ENCODE measurements around the gene PTPRK.

Gene PTPRK

GRCh38 chr6:128282961-128283360 lies 237.4 kb downstream of the PTPRK start:
- DNase-seq (ENCODE audit: low spot score), result no peak

GRCh38 chr6:128280960-128281359 lies 239.4 kb downstream of the PTPRK start:
- DNase-seq (ENCODE audit: low spot score), result no peak

GRCh38 chr6:128280066-128280465 lies 240.3 kb downstream of the PTPRK start:
- no peak for DNase-seq (ENCODE audit: low spot score)

GRCh38 chr6:128278836-128279235 lies 241.6 kb downstream of the PTPRK start:
- no peak for DNase-seq (ENCODE audit: low spot score)

GRCh38 chr6:128277379-128277778 lies 243.0 kb downstream of the PTPRK start:
- DNase-seq (ENCODE audit: low spot score), result no peak

GRCh38 chr6:128276311-128276710 lies 244.1 kb downstream of the PTPRK start:
- DNase-seq (ENCODE audit: low spot score), result no peak

GRCh38 chr6:128275681-128276080 lies 244.7 kb downstream of the PTPRK start:
- no peak for DNase-seq (ENCODE audit: low spot score)

- DNase-seq (ENCODE audit: low spot score), result no peak
These were observed 245.4 kb downstream of the PTPRK start for GRCh38 chr6:128275030-128275429.

- DNase-seq (ENCODE audit: low spot score), result no peak
These were observed 248.9 kb downstream of the PTPRK start for GRCh38 chr6:128271527-128271926.

GRCh38 chr6:128271011-128271410 lies 249.4 kb downstream of the PTPRK start:
- DNase-seq (ENCODE audit: low spot score), result no peak

GRCh38 chr6:128266946-128267345 lies 253.5 kb downstream of the PTPRK start:
- DNase-seq (ENCODE audit: low spot score), result no peak

GRCh38 chr6:128265706-128266105 lies 254.7 kb downstream of the PTPRK start:
- DNase-seq (ENCODE audit: low spot score), result no peak

GRCh38 chr6:128259730-128260685 lies 260.4 kb downstream of the PTPRK start:
- no peak for DNase-seq (ENCODE audit: low spot score)

- DNase-seq (ENCODE audit: low spot score), result no peak
These were observed 261.2 kb downstream of the PTPRK start for GRCh38 chr6:128259029-128259724.

- no peak for DNase-seq (ENCODE audit: low spot score)
These were observed 264.3 kb downstream of the PTPRK start for GRCh38 chr6:128256095-128256494.

- no peak for DNase-seq (ENCODE audit: low spot score)
These were observed 267.8 kb downstream of the PTPRK start for GRCh38 chr6:128252341-128253176.

GRCh38 chr6:128251445-128252340 lies 268.7 kb downstream of the PTPRK start:
- DNase-seq (ENCODE audit: low spot score), result no peak

- no peak for DNase-seq (ENCODE audit: low spot score)
These were observed 269.9 kb downstream of the PTPRK start for GRCh38 chr6:128250370-128251070.

- no peak for DNase-seq (ENCODE audit: low spot score)
These were observed 271.0 kb downstream of the PTPRK start for GRCh38 chr6:128249429-128249828.

GRCh38 chr6:128246472-128247260 lies 273.7 kb downstream of the PTPRK start:
- DNase-seq (ENCODE audit: low spot score), result no peak

Data from AG08395 (cell line).